Measurements from ENCODE around the gene KCNG4.

- TF ChIP-seq JUN (IDR thresholded peaks at IDR 0.05; ENCODE audit: borderline replicate concordance, insufficient read depth, insufficient read length, low read depth) (no peak), CTCF (IDR thresholded peaks at IDR 0.05; ENCODE audit: extremely low read depth in 1 of 2, insufficient read depth in 1 of 2, low read depth in 1 of 2, low read length in 2 of 2) (no peak), POLR2AphosphoS5 (IDR thresholded peaks at IDR 0.05; ENCODE audit: insufficient read depth, low read depth, low read length) (no peak), POLR2A (IDR thresholded peaks at IDR 0.05; ENCODE audit: low read depth, low read length) (no peak), EZH2 (IDR thresholded peaks at IDR 0.05; ENCODE audit: borderline replicate concordance, low read depth, low read length, severe bottlenecking) (no peak), MAX (IDR thresholded peaks at IDR 0.05; ENCODE audit: insufficient read depth, insufficient read length) (no peak), FOS (IDR thresholded peaks at IDR 0.05; ENCODE audit: borderline replicate concordance, insufficient read depth, low read length) (no peak)
These were observed 48.3 kb downstream of the KCNG4 start for GRCh38 chr16:84191466-84191865.
